ENCODE data around the gene EIF4A3.

DNA sequence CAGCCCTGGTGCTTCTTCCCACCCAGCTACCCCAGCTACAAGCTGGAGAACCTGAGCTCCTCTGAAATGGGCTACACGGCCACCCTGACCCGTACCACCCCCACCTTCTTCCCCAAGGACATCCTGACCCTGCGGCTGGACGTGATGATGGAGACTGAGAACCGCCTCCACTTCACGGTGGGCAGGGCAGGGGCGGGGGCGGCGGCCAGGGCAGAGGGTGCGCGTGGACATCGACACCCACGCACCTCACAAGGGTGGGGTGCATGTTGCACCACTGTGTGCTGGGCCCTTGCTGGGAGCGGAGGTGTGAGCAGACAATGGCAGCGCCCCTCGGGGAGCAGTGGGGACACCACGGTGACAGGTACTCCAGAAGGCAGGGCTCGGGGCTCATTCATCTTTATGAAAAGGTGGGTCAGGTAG lies 42.0 kb downstream of the EIF4A3 start:
- TF ChIP-seq POLR2AphosphoS5 (IDR thresholded peaks at IDR 0.05) (no peak), EP300 (IDR thresholded peaks at IDR 0.05; ENCODE audit: low read depth) (no peak), POLR2A (IDR thresholded peaks at IDR 0.05) (no peak)

Measured in transverse colon (tissue), 3 donors.